Stimulated activated CD8-positive, alpha-beta memory T cell treated with anti-CD3 and anti-CD28 coated beads, Interleukin-15, amount 100 ng/mL, for 48 hours (primary cell): ENCODE measurements around the gene COL6A2.
"Not testable (repeated sequence)": the region's sequence is repeated elsewhere in the genome, so short reads cannot be mapped to it uniquely, and the experiment has no call there.

Source experiments
- DNase-seq, 2 donors: peaks; one replicate each; pipeline ENCODE4 v3.0.0-alpha.2; 2020; ENCODE audit warnings: low read depth in 2 of 2

The COL6A2 gene

DNA sequence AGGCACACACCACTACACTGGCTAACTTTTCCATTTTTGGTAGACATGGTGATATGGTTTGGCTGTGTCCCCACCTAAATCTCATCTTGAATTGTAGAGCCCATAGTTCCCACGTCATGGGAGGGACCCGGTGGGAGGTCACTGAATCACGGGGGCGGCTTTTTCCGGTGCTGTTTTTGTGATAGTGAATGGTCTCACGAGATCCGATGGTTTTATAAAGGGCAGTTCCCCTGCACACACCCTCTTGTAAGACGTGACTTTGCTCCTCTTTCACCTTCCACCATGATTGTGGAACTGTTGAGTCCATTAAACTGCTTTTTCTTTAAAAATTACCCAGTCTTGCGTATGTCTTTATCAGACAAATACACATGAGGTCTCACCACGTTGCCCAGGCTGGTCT, 58.8 kb downstream of the COL6A2 start:
- no peak for DNase-seq

DNA sequence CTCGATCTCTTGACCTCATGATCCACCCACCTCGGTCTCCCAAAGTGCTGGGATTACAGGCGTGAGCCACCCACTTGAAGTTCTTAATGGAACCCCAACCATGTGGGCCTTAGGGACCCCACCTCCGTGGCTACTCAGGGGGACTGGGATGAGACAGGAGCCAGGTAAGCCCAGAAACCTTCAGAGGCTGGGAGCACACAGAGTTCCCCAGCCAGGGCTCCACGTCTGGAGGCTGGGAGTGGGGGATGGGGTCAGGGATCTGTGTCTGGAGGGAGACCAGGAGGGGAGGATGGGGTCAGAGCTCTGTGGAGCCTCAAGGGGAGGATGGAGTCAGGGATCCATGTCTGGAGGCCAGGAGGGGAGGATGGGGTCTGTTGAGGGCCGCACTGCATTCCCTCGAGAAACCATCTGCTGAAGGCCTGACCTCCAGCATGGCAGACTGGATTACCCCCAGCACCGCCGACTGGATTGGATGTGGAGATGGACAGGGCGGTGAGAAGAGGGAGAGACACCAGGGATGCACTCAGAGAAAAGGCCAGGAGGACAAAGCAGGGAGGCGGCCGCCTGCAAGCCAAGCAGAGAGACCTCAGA, 59.6 kb downstream of the COL6A2 start:
- DNase-seq, result no peak

DNA sequence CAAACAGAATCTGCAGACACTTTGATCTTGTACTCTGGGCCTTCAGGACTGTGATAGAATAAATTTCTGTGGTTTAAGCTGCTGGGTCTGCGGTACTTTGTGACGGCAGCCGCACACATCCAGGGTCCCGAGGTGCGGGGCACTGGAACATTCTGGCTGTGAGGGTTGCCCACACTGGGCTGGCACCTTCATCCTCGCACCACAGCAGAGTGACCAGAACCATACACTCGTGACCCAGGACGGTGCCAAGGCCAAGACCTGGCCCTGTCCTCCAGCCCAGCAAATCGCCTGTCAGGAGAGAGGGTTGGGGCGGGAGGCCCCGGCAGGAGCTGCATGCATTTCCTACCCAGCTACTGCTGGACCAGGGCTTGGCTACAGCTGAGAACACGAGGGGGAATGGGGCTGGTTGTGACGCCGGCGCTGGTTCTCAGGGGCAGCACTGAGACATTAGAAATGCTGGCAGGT, 60.1 kb downstream of the COL6A2 start:
- DNase-seq, result no peak

DNA sequence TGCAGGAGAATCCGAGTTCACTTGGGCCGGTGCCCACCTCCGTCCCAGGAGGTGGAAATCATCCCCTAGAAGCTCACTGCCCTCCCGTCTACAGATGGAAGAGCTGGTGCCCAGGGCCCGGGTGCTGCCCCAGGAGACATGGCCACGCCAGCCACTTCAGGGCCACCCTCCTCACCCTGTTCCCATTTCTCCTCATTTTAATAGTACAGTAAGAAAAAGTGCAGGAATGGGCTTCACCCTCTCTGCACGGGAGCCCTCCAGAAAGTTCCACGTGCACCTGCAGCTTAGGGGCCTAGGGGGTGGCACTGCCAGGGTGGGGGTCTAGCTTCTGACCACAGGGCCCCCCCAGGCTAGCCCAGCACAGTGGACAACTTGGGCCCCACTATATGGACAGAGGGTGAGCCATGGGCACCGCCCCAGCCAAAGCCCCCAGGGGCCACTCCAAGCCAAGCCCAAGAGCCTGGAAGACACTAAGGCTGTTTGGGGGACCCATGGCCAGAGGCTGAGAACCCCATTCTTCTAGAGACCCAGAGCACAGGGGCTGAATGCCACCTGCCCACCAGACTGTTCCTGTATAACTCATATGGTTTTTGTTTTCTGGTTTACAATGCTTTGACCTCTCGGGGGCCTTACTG, 60.9 kb downstream of the COL6A2 start:
- no peak for DNase-seq

DNA sequence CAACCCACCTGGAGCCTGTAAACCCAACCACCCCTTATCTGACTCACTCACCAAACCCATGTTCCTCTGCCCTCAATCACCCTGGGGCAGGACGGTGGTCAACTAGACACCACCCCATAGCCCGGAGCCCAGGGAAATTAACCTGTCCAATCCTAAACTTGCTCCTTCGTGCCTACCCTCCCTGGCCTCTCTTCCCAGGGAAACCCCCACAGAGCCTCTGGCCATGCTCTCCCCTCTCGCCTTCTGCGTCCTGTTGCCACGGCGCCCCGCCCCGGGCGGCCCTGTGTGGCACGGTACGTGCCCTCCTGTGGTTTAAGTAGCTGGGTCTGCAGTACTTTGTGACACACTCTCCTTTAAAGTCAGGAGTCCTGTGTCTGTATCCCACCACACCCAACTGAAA, 61.5 kb downstream of the COL6A2 start:
- DNase-seq, result no peak

DNA sequence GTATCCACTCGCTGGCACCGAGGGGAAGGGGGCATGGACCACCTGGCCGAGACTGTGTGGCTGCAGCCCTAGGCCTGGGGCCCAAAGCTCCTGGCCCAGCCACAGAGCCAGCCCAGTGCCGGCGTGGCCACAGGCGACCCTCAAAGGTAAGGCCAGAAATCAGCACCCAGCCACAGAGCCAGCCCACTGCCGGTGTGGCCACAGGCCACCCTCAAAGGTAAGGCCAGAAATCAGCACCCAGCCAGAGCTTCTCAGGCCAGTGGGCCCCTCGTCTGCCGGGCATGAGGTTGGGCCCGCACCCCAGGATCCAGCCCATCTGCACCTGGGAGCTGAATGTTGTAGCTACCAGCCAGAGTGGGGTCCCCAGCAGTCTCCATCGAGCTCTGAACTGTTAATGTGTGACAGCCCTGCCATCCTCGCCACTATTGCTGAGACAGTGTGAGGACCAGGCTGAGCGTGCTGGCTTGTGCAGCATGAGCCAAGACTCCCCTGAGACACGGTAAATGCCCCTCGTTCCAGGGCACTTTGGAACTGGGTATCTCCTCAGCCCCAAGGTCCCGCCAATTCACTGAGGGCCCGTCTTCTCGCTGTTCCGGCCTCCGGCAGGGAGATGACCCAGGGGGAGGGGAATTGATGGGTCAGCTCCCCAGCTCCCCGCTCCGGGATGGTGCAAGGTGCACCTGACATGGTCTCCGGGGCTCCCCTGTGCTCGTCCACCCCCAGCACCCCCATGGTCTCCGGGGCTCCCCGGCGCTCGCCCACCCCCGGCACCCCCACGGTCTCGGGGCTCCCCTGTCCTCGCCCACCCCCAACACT, 62.1 kb downstream of the COL6A2 start:
- no peak for DNase-seq

DNA sequence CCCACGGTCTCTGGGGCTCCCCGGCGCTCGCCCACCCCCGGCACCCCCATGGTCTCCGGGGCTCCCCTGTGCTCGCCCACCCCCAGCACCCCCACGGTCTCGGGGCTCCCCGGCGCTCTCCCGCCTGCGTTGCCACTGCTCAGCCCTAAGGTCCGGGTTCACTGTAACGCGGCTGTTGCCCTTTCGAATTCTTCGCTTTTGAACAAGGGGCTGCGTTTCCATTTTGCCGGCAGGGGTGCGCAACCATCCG, 62.7 kb downstream of the COL6A2 start:
- no peak for DNase-seq

DNA sequence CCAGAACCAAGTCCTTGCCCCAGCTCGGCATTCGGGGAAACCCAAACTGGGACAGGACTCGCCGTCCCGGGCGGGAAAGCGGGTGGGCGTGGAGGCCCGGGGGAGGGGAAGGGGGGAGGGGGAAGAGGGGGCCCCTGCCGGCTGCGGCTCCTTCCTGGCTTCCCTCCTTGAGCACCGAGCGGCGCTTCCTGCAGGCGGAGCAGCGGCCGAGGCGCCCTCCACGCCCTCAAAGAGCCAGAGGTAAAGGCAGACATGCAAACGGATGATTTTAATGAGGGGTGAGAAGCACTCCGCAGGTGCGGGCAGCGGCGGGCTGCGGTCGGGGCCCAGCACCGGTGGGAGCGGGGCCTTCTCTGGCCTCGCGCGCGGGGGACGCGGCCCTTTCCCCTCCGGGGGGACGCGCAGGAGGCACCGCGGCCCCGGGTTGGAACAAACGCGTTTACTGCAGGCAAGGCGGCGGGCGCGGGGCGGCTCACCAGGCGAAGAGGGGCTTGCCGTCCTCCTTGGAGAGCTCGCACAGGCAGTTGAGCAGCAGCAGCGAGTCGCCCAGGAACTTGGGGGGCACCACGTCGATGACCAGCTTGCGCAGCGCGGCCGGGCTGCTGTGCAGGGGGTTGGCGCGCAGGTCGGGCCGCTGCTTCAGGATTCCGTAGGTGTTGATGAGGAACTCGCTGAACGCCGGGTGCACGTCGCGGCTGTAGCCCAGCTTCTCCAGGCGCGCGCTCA, 63.2 kb downstream of the COL6A2 start:
- DNase-seq, result no peak

DNA sequence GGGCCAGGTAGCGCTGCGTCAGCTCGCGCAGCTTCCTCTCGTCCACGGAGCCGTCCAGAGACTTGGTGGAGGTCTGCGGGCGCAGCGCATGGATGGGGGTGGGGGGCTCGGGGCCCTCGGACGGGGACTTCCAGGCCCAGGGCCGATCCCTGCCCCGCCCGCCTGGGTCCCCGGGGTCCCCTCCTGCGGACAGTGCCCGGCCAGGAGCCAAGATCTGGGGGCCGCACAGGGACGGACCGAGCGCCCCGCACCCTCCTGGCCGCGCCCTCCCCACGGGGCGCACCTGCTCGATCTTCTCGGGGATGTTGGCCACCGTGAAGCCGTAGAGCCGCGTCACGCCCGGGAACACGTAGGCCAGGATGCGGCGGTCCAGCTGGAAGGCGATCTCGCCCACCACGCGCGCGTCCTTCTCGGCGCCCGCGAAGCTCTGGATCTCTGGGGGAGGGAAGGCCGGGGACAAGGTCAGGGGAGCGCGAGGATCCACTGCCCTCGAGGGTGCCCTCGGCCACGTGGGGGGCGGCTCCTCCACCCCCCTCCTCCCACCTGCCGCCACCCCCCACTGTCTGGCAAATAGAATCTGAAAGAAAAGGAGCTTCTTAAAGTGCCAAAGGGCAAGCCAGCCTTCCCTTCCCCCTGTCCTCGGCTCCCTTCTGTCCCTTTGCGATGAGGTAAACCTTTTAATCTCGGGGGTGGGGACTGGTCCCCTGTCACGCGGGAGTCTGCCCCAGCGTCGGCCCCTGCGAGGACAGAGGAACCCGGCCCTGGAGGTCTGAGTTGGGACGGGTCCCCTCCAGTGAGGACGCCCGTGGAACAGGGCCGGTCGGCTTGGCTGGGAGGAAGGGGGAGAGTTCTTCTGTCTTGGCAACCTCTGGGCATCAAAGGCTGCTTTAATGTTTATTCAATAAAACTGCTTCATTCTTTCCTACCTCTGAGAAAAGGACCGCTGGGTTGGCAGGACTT, 64.0 kb downstream of the COL6A2 start:
- DNase-seq, result no peak

DNA sequence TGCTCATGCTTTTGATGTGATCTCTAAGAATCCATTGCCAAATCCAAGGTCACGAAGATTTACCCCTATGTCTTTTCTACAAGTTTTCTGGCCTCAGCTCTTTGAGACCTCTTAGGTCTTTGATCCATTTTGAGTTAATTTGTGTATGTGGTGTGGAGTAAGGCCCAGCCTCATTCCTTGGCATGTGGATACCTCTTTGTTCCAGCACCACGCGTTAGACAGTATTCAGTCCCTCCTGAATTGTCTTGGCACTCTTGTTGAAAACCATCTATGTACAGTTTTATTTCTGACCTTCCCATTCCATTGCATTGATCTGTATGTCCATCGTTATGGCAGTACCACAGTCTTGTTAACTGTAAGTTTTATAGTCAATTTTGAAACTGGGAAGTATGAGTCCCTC, 65.5 kb downstream of the COL6A2 start:
- DNase-seq, result no peak

DNA sequence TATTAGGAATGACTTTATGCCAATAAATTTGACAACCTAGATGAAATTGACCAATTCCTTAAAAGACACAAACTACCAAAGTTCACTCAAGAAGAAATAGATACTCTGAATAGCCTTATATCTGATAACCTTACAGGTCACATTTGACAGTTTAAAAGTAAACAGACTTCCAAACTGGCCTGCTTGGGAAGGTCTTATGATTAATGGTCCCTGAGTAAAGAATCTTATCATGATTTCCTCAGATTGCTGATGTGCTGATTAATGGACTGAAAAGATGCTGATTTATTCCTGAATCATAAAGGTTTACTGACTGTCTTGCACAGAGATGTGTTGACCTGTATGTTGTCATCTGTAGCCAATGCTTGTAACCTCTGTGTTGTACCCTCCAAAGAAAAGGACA, 67.2 kb downstream of the COL6A2 start:
- DNase-seq, result no peak

DNA sequence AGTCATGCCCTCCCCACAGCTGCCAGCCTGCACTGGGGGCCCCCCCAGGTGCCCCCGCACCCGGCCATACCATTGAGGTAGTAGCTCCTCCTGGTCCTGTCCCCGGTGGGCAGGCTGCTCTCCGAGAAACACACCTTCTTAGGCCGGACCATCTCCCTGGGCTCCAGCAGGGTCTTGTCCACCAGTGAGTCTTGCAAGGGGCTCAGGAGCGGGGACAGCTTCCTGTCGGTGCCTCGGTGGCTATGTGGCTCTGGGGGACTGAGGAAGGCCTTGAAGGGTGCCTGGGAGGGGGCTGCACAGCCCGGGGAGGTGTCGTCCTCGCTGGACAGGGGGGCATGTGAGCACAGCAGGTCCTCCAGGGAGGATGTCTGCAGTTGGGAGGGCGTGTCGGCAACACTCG, 70.3 kb downstream of the COL6A2 start:
- DNase-seq, result no peak

DNA sequence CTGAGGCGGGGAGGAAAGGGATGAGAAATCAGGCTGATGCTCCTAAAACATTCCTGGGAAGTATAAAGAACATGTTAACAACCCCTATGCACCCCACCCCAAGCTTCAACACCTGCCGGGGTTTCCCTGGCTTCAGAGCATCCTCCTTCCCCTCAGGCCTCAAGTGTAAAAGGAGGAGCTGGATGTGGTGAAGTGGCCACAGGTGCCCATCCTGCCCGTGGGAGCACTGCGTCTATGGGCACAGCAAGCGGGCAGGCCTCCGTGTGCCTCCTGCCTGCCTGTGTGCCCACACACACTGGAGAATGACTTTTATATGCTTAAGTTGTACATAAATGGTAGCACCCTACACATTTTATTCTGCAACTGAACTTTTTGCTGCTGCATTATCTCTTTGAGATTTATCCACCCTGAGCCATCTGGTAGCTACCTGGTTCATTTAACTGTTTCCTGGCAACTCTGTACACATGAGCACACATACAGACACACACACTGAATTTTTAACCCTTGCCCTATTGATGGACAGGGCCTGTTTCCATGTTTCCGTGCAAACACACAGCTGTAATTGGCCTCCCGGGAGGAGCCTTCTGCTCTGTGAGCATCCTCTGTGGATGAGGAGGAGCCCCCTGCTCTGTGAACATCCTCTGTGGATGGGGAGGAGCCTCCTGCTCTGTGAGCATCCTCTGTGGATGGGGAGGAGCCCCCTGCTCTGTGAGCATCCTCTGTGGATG, 70.9 kb downstream of the COL6A2 start:
- no peak for DNase-seq

DNA sequence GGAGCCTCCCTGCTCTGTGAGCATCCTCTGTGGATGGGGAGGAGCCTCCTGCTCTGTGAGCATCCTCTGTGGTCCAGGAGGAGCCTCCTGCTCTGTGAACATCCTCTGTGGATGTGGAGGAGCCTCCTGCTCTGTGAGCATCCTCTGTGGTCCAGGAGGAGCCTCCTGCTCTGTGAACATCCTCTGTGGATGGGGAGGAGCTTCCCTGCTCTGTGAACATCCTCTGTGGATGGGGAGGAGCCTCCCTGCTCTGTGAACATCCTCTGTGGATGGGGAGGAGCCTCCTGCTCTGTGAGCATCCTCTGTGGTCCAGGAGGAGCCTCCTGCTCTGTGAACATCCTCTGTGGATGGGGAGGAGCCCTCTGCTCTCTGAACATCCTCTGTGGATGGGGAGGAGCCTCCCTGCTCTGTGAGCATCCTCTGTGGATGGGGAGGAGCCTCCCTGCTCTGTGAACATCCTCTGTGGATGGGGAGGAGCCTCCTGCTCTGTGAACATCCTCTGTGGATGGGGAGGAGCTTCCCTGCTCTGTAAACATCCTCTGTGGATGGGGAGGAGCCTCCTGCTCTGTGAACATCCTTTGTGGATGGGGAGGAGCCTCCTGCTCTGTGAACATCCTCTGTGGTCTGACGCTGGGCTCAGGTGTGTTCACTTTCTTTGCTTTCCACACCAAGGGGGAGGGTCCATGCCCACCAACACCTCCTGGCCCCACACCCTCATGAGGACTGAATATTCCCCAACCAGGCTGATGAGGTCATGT, 72.7 kb downstream of the COL6A2 start:
- DNase-seq, result not testable (repeated sequence)

DNA sequence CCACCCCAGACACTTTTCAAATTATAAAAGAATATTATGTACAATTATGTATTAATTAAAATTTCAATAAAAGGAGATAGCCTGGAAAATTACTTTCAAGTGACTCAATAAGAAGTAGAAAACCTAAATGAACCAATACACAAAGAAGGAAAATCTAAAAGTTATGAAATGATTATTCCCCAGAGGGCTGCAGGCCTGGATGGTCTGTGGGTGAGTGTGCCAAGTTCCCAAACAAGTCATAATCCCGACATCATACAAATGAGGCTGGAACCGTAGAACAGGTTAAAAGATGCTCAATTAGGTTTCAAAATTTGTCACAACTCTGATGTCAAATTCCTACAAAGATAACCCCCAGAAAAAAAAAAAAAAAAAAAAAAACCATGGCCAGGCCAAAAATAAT, 73.7 kb downstream of the COL6A2 start:
- DNase-seq, result no peak

DNA sequence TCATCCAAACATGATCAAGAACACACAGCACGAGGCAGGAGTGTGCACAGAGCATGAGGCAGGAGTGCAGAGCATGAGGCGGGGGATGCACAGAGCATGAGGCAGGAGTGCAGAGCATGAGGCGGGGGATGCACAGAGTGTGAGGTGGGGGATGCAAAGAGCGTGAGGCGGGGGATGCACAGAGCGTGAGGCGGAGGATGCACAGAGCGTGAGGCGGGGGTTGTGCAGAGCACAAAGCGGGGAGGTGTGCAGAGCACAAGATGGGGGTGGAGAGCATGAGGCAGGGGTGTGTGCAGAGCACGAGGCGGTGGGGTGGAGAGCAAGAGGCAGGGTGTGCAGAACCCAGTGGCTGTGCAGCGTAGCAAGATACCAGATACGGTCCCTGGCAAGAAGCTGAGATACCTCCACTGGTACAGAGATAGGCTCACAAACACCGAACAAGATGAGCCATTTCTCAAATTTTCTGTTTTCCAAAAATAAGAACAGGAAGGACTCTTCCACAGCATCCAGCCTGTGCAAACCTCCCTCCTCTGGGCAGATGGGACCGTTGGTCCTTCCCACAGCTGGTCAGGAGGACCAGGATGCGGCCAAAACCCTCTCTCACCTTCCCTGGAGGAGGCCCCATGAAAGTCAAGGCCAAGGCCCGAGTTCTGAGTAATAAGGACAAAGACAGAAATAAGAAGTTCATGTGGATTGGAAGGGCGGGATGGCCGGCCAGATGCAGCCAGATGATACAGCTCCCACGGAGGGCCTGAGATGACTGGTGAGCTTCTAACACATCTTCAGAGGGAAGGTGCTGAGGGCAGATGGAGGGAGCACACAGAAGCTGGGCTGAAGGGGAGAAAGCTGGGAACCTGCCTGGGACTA, 74.3 kb downstream of the COL6A2 start:
- DNase-seq, result no peak

DNA sequence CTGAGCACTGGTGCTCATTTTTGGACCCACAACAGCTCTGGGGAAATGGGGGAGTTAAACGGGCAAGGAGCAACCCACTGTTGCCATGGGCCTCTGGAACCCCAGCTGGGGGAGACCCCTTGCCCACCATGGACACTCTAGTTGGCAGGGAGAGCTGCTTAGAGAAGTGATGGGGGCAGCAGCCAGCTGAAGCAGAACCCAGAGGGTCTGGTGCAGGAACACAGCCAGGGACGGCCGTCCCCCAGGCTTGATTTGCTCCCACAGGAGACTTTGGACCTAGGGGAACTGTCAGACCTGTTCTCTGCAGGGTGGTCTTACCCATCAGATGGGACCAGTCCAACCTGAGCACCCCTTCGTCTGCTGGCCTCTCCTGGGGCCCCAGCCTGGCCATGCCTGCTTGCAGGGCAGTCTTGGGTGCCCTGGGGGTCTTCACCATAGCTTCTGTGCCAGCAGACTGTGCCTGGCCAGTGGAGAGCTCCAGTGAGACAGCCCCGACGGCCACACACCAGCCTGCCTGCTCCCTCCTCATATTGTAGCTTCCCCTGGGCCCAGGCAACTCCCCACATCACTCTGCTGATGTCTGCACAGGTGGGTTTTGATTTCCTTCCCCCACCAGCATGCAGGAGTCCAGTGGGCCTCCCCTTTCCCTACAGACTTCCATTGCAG, 75.1 kb downstream of the COL6A2 start:
- DNase-seq, result no peak

DNA sequence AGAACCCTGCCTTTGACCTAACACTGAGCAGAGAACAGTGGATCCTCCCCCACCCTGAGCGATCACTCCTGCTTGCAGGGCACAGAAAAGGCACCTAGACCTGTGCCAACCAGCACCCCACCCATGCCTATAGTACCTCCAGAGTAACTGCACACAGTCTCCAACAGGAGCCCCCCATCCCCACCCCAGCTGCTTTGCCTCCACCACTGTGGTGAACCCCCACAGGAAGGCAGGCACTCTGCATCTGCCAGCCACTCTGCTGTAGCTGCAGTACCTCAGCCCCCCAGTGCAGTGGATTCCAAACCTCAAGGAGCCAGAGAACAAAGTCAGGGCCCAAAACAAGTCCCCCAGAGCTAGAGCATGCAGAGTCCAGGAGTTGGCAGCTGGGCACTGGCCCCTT, 75.7 kb downstream of the COL6A2 start:
- no peak for DNase-seq
